ENCODE measurements around the gene PRPF38A.

Gene PRPF38A

DNA sequence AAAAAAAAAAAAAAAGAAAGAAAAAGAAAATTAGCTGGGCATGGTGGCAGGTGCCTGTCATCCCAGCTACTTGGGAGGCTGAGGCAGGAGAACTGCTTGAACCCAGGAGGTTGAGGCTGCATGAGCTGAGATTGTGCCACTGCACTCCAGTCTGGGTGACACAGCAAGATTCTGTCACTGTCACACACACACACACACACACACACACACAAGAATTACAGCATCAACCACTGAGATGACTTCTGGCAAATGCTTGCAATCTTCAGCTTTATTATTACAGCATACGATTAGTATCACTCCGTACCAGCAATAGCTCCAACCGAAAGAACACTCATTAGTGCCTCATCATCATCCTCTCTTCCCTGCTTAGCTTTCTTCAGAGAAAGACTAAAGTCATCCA is 4.8 kb upstream of the PRPF38A start:
- DNase-seq (ENCODE audit: low read depth) = no peak

DNA sequence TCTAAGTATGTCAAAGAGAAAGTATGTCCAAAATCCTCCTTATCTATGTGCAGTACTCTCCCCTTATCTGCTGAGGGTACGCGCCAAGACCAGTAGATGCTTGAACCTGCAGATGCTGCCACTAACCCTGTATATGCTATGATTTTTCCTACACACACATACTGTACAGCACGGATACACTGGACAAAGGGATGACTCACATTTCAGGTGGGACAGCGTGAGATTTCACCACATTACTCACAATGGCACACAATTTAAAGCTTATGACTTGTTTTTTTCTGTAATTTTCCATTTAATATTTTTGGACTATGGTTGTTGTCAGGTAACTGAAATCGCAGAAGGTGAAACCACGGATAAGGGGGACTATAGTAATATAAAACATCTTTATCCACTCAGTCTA is 4.3 kb upstream of the PRPF38A start:
- DNase-seq (ENCODE audit: low read depth) = no peak

DNA sequence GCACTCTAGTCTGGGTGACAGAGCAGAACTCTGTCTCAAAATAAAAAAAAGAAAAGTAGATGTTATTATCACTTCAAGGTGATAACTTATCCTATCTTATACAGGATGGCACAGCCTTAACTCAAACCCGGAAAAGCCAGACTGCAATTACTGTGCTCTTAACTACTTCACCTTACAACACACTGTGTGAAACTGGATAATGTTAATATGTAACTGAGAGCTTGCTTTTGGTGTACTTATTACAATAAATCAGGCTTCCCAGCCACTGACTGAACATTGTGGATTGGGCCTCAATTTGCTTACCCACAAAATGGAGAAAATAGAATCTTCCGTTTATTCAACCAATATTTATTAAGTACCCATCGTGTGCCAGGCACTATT is 1.6 kb upstream of the PRPF38A start:
- no peak for DNase-seq (ENCODE audit: low read depth)

DNA sequence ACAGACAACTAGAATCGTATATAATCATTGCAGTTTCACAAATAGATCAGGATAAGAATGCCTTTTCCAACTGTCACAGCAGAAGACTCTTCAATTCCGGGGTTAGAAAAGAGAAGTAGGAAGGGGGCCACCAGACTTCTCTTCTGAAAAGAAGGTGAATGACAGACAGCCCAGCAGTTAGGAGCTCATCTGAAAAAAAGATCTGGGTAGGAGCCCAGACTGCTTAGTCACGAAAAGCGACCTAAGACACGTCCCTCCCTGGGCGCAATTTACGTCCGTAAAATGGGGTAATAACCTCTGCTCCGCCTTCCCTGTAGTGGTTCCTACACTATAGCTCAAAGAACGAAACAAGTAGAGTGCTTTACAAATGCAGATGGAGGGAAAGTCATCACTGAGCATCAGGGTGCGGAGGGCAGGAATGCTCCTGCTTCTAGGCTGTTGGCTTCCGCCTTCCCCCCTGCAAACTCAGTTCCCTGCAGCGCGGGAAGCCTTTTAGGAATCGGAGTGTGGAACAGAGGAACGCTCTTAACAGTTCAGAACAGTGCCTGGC is 761 bp upstream of the PRPF38A start:
- peak; percentile 47 for DNase-seq (ENCODE audit: low read depth)

DNA sequence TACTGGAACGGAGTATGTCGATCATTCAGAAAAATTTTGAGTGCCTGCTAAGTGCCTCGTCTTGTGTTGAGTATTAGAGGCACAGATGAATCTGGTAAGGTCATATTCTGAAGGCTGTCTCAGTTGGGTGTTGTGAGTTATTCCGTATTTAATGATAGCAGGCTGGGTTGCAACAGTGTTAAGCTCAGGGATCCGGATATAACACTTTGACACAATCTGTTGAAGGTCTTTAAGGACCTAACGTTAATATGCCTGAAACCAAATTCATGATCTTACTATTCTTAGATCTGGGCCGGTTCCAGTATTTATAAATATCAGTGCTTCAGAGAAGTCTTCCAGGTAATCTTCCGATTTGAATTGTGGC is 555 bp downstream of the PRPF38A start:
- no peak for DNase-seq (ENCODE audit: low read depth)

DNA sequence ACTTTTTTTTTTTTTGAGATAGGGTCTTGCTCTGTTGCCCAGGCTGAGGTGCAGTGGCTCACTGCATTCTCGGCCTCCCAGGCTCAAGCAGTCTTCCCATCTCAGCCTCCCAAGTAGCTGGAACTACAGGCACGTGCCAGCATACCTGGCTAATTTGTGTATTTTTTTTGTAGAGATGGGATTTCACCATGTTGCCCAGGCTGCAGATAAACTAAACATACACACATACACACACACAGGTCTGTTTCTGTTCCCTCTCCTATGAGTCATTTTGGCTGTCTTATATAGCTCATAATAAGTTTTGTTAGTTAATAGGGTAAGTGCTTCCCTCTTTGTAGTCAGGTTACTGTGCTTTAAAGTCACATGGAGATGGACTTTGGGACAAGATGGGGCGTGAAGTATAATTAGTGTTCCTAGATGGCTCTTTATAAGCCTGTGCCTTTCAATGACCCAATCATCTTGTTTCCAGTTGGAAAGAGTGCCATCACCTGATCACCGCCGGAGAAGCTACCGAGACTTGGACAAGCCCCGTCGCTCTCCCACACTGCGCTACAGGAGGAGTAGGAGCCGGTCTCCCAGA is 9.1 kb downstream of the PRPF38A start:
- DNase-seq (ENCODE audit: low read depth) = no peak

DNA sequence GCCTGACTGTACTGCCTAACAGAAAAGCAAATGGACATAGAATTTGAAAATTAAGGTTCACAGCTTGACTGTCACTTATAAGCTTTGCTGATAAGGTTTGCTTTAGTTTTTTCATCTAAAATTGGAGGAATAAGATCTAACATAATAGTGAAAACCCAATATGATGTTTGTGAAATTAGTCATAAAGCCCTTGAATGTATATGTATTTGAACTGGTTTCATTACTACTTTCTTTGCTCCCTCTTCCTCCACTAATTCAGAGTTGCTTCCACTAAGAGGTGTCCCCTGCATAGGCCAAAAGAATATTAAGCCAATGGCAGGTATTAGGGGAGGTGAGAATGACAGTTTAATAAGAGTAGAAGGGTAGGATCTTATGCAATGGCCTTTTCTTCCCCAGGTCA is 10.5 kb downstream of the PRPF38A start:
- no peak for DNase-seq (ENCODE audit: low read depth)

DNA sequence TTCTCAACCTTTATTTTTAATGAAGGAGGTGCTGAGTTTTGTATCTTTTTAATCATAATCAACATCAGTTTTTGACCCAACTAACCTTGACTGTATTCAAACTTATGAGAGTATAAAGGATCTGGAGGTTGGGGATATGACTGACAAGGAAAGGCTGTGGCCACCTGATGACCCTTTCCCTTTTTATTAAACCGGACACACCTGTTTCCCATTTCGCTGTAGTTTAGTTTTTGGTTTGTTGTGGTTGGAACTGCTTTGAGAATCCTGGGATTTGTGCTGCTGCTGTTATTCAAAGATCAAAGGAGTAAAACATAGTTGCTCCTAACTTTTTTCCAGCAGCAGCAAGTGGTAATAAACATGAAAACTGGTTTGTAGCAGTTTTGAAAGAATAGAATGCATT is 12.4 kb downstream of the PRPF38A start:
- DNase-seq (ENCODE audit: low read depth) = no peak

DNA sequence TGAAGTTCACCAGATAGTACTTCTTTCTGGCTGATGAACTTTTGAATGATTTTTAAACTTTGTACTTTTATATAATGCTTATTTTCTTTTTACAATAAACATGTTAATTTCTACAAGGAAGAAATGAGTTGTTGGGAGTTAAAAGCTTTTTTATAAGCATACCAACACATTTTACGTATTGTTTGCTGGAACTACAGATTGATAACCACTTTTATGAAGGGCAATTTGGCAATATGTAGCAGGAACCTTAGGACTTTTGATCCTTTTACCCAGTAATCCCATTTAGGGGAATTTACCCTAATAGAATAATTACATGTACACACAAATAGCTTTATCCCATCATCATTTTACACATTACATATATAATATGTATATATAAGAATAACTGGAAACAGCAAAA is 16.3 kb downstream of the PRPF38A start:
- DNase-seq (ENCODE audit: low read depth) = no peak

DNA sequence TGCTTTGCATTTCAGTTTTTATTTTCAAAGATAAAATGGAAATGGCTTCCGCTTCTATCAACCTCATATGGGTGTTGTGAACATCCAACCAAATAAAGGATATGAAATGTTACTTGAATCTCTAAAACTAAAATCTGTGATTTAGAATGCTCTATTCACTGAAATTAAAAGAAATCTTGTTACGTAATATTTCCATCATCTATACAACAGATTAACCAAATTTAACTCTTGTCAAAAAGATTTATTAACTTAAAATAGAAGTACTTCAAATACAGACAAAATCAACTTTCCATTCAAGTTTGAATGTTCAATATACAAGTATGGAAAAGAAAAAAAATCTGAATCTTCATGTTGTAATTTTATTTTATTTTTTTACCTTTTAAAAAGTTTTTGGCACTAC is 18.7 kb downstream of the PRPF38A start:
- no peak for DNase-seq (ENCODE audit: low read depth)

DNA sequence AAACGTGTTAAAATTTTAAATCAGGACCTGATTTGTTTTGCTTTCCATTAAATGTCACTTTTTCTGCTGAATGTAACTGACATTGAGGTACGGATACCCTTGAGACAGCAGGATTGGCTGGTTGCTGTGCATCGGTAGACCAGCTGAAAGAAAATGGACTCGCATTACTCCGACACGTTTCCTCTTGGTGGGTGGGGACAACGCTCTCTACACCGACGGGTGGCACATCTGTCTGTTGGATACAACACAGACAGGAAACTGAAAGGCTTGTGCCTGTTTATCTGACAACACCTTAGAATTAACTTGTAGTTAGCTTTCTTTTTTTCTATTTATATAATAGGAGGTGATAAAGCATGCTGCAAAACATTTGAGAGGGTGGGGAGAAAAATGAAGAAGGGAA is 19.4 kb downstream of the PRPF38A start:
- DNase-seq (ENCODE audit: low read depth) = peak; percentile 68

DNA sequence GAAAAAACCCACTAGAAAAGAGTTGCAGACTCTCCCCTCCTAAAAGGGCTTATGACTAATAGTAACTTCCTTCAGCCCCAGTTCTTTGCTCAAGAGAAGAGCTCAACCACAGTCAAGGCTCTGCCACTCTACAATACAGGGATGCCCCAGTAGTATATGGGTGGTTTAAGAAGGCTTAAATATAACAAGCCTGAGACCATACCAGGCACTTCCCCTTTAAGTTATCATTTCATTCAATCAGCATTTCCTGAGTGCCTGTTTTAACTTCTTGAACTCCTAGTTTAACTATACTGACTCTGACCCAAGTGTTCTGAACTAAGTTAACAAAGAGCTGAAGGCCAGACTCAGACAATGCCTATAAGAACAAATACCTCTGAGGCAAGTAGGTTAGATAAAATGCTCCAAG is 19.8 kb downstream of the PRPF38A start:
- DNase-seq (ENCODE audit: low read depth) = peak; percentile 34

DNA sequence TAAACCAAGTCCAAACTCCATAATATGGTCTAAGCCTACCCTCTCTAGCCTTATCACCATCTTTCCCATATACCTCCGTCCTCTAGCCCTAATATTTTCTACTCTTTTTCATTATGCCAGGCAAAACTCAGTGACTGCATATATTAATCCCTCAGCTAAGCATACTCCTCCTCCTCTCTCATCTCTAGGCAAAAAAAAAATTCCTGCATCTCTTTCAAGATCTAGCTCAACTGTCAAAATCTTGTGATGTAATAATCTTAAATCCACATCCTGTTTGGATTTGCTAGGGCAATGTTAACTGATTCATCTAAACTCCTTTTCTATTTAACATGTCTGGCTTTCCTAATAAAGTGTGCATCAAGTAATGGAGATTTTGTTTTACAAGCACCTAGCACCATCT is 20.4 kb downstream of the PRPF38A start:
- no peak for DNase-seq (ENCODE audit: low read depth)

DNA sequence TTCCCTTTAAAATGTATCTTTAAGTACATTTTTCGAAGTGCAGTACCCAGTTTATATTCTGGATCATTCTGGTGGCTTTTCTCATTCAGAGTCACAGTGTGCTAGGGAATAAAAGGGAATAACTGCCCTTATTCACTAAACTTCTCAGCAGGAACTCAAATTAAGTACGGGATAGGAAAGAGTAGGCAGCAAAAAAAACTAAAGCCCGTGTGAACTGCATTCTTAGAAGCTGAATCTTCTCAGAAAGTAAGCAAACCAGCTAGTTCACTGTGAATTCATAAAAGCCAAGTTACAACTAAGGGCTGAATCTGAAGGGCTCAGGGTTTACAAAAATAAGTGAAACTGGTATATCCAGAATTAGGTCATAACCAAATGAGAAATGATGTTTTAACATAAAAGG is 22.0 kb downstream of the PRPF38A start:
- DNase-seq (ENCODE audit: low read depth) = no peak

DNA sequence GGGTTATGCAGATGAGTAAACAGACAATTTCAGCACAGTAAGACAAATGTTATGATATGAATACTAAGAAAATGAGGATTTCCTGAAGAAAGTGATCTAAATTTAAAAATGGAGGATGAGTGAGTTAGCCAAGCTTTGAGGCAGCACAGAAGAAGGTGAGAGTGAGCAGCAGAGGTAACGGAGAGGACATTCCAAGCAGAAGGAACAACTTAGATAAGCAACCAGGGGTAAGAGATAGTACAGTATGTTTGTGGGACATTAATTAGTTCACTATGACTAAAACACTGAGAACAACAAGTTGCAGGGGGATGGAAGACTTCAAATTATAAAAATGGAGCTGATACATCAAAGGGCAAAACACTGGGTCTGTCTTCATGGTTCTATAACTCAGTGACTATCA is 22.8 kb downstream of the PRPF38A start:
- DNase-seq (ENCODE audit: low read depth) = no peak

DNA sequence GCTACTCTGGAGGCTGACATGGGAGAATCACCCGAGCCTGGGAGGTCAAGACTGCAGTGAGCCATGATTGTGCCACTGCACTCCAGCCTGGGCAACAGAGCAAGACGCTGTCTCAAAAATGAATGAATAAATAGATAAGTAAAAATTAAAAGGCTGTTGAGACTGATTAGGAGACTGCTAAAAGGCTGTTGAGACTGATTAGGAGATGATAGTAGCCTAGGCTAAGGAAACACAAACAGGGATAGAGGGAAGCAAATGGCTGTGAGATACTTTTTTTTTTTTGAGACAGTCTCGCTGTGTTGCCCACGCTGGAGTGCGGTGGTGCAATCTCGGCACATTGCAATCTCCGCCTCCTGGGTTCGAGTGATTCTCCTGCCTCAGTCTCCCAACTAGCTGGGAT is 28.4 kb downstream of the PRPF38A start:
- DNase-seq (ENCODE audit: low read depth) = no peak

DNA sequence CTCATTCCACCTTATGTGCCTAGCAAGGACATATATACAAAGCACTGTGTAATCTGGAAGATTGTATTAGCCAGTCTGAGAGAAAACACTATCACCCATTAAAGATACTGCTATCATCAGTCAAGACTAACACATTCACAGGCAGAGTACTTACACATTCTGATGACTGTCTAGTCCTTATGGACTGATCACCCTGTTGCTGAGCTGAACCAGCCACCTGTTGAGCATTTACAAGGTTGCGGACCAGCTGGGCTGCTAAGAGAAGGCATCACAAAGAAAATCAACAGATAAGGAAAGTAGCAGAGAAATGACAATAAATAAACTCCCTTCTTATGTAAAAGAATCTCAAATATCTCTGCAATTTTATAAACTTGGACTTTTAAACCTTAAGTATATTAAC is 30.8 kb downstream of the PRPF38A start:
- no peak for DNase-seq (ENCODE audit: low read depth)

DNA sequence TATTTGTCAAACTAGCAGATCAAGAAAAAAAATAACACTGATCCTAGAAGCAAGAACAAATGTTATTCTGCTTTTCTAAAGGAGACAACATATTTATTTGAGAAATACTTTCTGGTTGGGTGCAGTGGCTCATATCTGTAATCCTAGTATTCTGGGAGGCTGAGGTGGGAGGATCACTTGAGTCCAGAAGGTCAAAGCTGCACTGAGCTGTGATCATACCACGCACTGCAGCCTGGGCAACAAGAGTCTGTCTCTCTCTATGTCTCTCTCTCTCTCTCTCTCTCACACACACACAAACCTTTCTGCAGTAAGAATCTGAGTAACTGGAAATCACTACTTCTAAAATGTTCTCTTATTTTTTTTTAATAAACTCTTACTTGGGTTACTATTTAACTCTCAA is 31.2 kb downstream of the PRPF38A start:
- DNase-seq (ENCODE audit: low read depth) = no peak

DNA sequence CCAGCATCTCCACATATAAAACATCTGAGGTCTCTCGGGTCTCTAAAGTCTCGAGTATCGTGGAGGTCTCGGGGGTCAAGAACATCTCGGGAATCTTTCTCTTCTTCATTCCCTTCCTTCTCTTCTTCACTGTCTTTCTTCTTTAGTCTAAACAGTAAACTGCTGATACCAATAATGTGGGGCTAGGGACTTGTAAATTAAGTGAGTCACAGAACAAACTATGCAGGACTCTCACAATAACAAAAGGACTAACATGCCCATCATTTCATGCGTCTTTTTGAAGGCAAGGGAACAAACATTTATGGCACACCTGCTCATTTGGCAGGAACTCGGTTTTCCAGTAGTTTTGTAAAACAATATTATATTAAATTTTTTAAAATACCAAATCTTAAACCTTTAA is 32.4 kb downstream of the PRPF38A start:
- no peak for DNase-seq (ENCODE audit: low read depth)

DNA sequence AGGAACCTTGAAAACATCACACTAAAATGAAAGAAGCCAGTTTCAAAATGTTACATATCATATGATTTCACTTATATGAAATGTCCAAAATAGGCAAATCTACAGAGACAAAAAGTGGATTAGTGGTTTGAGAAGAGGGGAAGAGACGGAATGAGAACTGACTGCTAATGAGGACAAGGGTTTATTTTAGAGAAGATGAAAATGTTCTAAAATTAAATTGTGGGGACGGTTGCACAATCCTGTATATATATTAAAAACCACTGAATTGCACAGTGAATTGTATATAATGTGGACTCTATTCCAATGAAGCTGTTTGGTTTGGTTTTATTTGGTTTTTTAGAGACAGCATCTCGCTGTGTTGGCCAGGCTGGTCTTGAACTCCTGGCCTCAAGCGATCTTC is 35.6 kb downstream of the PRPF38A start:
- DNase-seq (ENCODE audit: low read depth) = no peak

DNA sequence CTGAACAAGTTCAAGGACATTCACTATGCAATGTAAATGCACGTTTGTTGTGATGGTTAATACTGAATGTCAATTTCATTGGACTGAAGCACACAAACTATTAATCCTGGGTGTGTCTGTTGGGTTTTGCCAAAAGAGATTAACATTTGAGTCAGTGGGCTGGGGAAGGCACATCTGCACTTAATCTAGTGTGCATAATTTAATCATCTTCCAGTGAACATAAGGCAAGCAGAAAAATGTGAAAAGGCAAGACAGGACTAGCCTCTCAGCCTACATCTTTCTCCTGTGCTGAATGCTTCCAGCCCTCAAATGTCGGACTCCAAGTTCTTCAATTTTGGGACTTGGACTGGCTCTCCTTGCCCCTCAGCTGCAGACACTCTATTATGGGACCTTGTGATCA is 40.1 kb downstream of the PRPF38A start:
- no peak for DNase-seq (ENCODE audit: low read depth)

DNA sequence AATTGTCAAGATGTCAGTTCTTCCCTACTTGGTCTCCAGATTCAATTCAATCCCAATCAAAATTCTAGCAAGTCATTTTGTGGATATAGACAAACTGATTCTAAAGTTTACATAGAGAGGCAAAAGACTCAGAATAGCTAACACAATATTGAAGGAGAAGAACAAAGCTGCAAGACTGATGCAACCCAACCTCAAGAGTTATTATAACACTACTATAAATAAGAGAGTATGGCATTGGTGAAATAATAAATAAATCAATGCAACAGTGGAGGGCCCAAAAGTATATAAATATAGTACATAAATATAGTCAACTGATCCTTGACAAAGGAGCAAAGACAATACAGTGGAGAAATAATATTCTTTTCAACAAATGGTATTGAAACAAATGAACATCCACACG is 49.7 kb downstream of the PRPF38A start:
- DNase-seq (ENCODE audit: low read depth) = no peak

DNA sequence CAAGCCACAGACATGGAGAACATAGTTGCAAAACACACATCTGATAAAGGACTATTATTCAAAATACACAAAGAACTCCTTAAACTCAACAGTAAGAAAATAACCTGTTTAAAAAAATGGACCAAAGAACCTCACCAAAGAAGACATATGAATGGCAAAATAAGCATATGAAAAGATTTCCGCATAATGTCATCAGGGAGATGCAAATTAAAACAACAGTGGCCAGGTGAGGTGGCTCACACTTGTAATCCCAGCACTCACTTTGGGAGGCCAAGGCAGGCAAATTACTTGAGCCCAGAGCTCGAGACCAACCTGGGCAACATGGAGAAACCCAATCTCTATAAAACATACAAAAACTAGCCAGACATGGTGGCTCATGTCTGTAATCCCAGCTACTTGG is 50.4 kb downstream of the PRPF38A start:
- no peak for DNase-seq (ENCODE audit: low read depth)

DNA sequence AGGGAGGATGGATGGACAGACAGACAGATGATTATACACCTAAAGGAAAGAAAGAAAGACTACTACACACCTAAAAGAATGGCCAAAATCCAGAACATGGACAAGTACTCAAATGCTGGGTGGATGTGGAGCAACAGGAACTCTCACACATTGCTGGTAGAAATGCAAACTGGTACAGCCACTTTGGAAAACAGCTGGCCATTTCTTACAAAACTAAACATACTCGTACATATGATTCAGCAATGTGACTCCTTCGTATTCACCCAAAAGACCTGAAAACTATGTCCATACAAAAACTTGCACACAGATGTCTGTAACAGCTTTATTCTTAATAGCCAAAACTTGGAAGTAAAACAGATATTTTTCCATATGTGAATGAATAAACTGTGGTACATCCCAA is 51.3 kb downstream of the PRPF38A start:
- no peak for DNase-seq (ENCODE audit: low read depth)

DNA sequence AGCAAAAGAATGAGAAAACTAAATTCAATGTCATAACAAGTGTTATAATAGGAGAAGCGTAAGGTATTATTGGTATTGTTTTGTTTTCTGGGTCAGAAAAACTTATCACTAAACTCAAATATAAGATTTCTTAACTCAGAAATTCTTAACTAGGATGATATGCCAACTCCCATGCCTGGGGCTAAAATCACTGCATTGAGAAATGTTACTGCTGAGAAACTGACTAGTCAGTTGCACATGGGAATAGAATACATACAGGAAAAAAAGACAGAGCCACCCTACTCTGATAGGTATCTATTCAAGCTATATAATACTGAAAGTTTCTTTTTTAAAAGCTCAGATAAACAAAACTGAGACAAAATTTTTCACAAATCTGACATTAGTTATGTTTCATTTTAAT is 56.3 kb downstream of the PRPF38A start:
- no peak for DNase-seq (ENCODE audit: low read depth)

All from T follicular helper cell (primary cell).